ENCODE data around the gene CDCP1.

DNA sequence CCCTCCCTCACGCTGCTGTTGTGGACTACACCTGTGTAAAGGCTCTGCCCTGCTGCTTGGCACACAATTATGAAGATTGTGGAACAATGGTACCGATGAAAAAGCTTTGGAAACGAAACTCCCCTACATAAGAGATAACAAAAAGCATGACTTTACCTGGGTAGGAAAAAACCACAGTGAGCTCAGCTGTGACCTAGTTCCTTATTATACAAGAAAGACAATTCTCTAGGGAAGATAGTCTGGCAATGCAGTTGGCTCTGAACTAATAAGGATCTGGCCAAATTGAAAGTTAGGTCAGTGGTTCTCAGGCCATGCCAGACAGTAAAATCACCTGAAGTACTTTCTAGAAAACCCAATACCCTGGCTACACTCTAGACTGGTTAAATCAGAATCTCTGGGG lies 104.0 kb downstream of the CDCP1 start:
- TF ChIP-seq POLR2A (IDR thresholded peaks at IDR 0.05; ENCODE audit: extremely low read depth, insufficient read length) = no peak
- TF ChIP-seq, protein P1, sequence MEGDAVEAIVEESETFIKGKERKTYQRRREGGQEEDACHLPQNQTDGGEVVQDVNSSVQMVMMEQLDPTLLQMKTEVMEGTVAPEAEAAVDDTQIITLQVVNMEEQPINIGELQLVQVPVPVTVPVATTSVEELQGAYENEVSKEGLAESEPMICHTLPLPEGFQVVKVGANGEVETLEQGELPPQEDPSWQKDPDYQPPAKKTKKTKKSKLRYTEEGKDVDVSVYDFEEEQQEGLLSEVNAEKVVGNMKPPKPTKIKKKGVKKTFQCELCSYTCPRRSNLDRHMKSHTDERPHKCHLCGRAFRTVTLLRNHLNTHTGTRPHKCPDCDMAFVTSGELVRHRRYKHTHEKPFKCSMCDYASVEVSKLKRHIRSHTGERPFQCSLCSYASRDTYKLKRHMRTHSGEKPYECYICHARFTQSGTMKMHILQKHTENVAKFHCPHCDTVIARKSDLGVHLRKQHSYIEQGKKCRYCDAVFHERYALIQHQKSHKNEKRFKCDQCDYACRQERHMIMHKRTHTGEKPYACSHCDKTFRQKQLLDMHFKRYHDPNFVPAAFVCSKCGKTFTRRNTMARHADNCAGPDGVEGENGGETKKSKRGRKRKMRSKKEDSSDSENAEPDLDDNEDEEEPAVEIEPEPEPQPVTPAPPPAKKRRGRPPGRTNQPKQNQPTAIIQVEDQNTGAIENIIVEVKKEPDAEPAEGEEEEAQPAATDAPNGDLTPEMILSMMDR (IDR thresholded peaks at IDR 0.05; ENCODE audit: low read depth, low read length) = no peak
- TF ChIP-seq MYC (IDR thresholded peaks at IDR 0.05; ENCODE audit: low read depth, low read length) = no peak

Data from NB4 (cell line).